Measurements from ENCODE around the gene TRIM28.

Gene TRIM28

GRCh38 chr19:58510084-58510862 lies 33.6 kb upstream of the TRIM28 start:
- Histone ChIP-seq H2AFZ (ENCODE audit: insufficient read depth, low read length, poor library complexity) (no peak overlapping the region), H3K18ac (ENCODE audit: low read length) (no peak overlapping the region), H3K4me1 (ENCODE audit: control insufficient read depth in 1 of 2, insufficient read depth in 2 of 2, low read length in 2 of 2) (peaks cover 5 to 7% of the 10 kb centered on the region in 2 experiments), H3K4me3 (ENCODE audit: low read depth, low read length) (no peak overlapping the region), H2BK12ac (ENCODE audit: low read length) (no peak overlapping the region), H3K4me2 (ENCODE audit: low read length) (no peak overlapping the region), H3K79me2 (ENCODE audit: control insufficient read depth, insufficient read depth, low read length, poor library complexity) (peaks cover 4% of the 10 kb centered on the region), H3K79me1 (ENCODE audit: low read length) (peaks cover 2% of the 10 kb centered on the region), H3K9ac (ENCODE audit: low read length) (no peak overlapping the region), H4K91ac (ENCODE audit: low read depth, low read length) (no peak overlapping the region), H4K8ac (ENCODE audit: low read depth, low read length) (no peak overlapping the region), H3K27ac (ENCODE audit: low read depth, low read length) (no peak overlapping the region), H3K27me3 (ENCODE audit: insufficient read depth, low read length) (no peaks in the 10 kb centered on the region), H3K14ac (ENCODE audit: low read length) (no peak overlapping the region), H3K23ac (ENCODE audit: low read length) (no peak overlapping the region), H3K36me3 (ENCODE audit: control insufficient read depth in 1 of 2, insufficient read depth in 2 of 2, low read length in 2 of 2) (peaks cover 6 to 9% of the 10 kb centered on the region in 2 experiments), H2BK5ac (ENCODE audit: low read depth, low read length, poor library complexity) (no peak overlapping the region), H3K4ac (ENCODE audit: low read depth, low read length) (no peak overlapping the region), H3K9me3 (ENCODE audit: insufficient read depth, low read depth, low read length) (no peaks in the 10 kb centered on the region), H2BK120ac (ENCODE audit: insufficient read depth, low read length, poor library complexity) (no peak overlapping the region), H2AK5ac (ENCODE audit: low read length) (no peak overlapping the region), H4K12ac (ENCODE audit: low read depth, low read length) (no peak overlapping the region)
- no CpG with 5 or more reads among the region's 8 CpGs for WGBS (ENCODE audit: extremely low coverage, insufficient coverage, insufficient read length)
- no peak for DNase-seq

- Histone ChIP-seq H2AFZ (ENCODE audit: insufficient read depth, low read length, poor library complexity) (no peak within 1 kb of the TSS), H3K4me1 (ENCODE audit: control insufficient read depth in 1 of 2, insufficient read depth in 2 of 2, low read length in 2 of 2) (peaks cover 5 to 7% of the 10 kb centered on the region in 2 experiments), H3K14ac (ENCODE audit: low read length) (no peak within 1 kb of the TSS), H2BK5ac (ENCODE audit: low read depth, low read length, poor library complexity) (no peak within 1 kb of the TSS), H2AK5ac (ENCODE audit: low read length) (no peak within 1 kb of the TSS), H4K12ac (ENCODE audit: low read depth, low read length) (no peak within 1 kb of the TSS), H4K8ac (ENCODE audit: low read depth, low read length) (no peak within 1 kb of the TSS), H2BK120ac (ENCODE audit: insufficient read depth, low read length, poor library complexity) (no peak within 1 kb of the TSS), H3K23ac (ENCODE audit: low read length) (no peak within 1 kb of the TSS), H3K18ac (ENCODE audit: low read length) (no peak within 1 kb of the TSS), H3K79me2 (ENCODE audit: control insufficient read depth, insufficient read depth, low read length, poor library complexity) (peaks cover 4% of the 10 kb centered on the region), H3K27ac (ENCODE audit: low read depth, low read length) (no peak within 1 kb of the TSS), H3K4me2 (ENCODE audit: low read length) (no peak within 1 kb of the TSS), H3K4me3 (ENCODE audit: low read depth, low read length) (peak within 1 kb of the TSS; percentile 21), H3K9me3 (ENCODE audit: insufficient read depth, low read depth, low read length) (no peaks in the 10 kb centered on the region), H3K27me3 (ENCODE audit: insufficient read depth, low read length) (no peaks in the 10 kb centered on the region), H2BK12ac (ENCODE audit: low read length) (no peak within 1 kb of the TSS), H3K36me3 (ENCODE audit: control insufficient read depth in 1 of 2, insufficient read depth in 2 of 2, low read length in 2 of 2) (peaks cover 17 to 19% of the 10 kb centered on the region in 2 experiments), H3K9ac (ENCODE audit: low read length) (no peak within 1 kb of the TSS), H3K79me1 (ENCODE audit: low read length) (peaks cover 2% of the 10 kb centered on the region), H4K91ac (ENCODE audit: low read depth, low read length) (no peak within 1 kb of the TSS), H3K4ac (ENCODE audit: low read depth, low read length) (no peak within 1 kb of the TSS)
- no CpG with 5 or more reads among the region's 25 CpGs for WGBS (ENCODE audit: extremely low coverage, insufficient coverage, insufficient read length)
- DNase-seq, result no peak
These were observed 32.3 kb upstream of the TRIM28 start, which contains the start of gene SLC27A5 for GRCh38 chr19:58511353-58512208. Gene SLC27A5, minus strand, starts transcription at chr19:58511992. Its CDS starts 37 bp downstream, at chr19:58511955.

- no peak for DNase-seq
- Histone ChIP-seq H2AK5ac (ENCODE audit: low read length) (no peak overlapping the region), H3K27me3 (ENCODE audit: insufficient read depth, low read length) (no peaks in the 10 kb centered on the region), H3K79me1 (ENCODE audit: low read length) (peaks cover 2% of the 10 kb centered on the region), H3K9me3 (ENCODE audit: insufficient read depth, low read depth, low read length) (no peaks in the 10 kb centered on the region), H3K9ac (ENCODE audit: low read length) (no peak overlapping the region), H3K36me3 (ENCODE audit: control insufficient read depth in 1 of 2, insufficient read depth in 2 of 2, low read length in 2 of 2) (peaks cover 28 to 30% of the 10 kb centered on the region in 2 experiments), H2BK12ac (ENCODE audit: low read length) (no peak overlapping the region), H2AFZ (ENCODE audit: insufficient read depth, low read length, poor library complexity) (no peak overlapping the region), H4K12ac (ENCODE audit: low read depth, low read length) (no peak overlapping the region), H3K27ac (ENCODE audit: low read depth, low read length) (no peak overlapping the region), H3K14ac (ENCODE audit: low read length) (no peak overlapping the region), H3K4me2 (ENCODE audit: low read length) (no peak overlapping the region), H3K4me3 (ENCODE audit: low read depth, low read length) (no peak overlapping the region), H3K23ac (ENCODE audit: low read length) (no peak overlapping the region), H3K4me1 (ENCODE audit: control insufficient read depth in 1 of 2, insufficient read depth in 2 of 2, low read length in 2 of 2) (peaks cover 8 to 11% of the 10 kb centered on the region in 2 experiments), H2BK120ac (ENCODE audit: insufficient read depth, low read length, poor library complexity) (no peak overlapping the region), H4K8ac (ENCODE audit: low read depth, low read length) (peak overlapping the region; percentile 83), H4K91ac (ENCODE audit: low read depth, low read length) (no peak overlapping the region), H2BK5ac (ENCODE audit: low read depth, low read length, poor library complexity) (no peak overlapping the region), H3K4ac (ENCODE audit: low read depth, low read length) (no peak overlapping the region), H3K18ac (ENCODE audit: low read length) (no peak overlapping the region), H3K79me2 (ENCODE audit: control insufficient read depth, insufficient read depth, low read length, poor library complexity) (peaks cover 10% of the 10 kb centered on the region)
- WGBS (ENCODE audit: extremely low coverage, insufficient coverage, insufficient read length), result no CpG with 5 or more reads among the region's 10 CpGs
These were observed 30.6 kb upstream of the TRIM28 start for GRCh38 chr19:58513213-58513693.

DNA sequence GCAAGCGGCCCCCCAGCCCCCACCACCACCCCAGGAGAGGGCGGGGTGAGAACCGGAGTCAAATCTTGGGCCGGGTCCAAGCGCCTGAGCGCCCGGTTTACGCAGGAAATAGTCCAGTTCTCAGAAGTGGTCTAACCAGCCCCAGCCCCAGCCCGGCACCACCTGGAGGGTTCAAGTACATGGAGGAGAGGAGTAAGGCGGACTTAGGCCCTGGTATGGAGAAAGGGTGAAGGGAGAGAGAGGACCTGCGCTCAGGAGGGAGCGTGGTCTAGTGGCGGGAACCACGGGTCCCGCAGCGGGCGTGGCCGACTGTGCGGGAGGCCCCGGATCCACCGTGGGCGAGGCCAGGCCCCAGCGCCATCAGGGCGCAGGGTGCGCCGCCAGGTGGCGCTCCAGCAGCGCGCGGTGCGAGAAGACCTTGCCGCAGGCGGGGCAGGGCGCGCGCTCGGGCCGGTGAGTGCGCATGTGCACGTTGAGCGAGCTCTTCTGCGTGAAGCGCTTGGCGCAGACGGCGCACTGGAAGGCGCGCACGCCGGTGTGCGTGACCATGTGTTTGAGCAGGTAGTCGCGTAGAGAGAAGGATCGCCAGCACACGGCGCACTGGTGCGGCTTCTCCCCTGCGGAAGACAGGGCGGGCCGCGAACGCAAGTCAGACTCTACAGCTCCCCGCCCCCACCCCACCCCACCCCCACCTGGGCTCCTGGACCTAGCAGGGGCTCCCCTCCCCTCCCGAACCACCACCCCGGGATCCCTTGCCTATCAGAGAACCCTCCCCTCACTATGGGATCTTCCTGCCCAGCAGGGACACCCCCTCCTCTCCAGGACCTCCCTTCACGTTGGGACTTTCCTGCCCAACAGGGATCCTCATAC lies 29.9 kb upstream of the TRIM28 start:
- Histone ChIP-seq H3K36me3 (ENCODE audit: control insufficient read depth in 1 of 2, insufficient read depth in 2 of 2, low read length in 2 of 2) (peaks cover 26 to 30% of the 10 kb centered on the region in 2 experiments), H4K12ac (ENCODE audit: low read depth, low read length) (peak overlapping the region; percentile 78), H3K4me3 (ENCODE audit: low read depth, low read length) (peak overlapping the region; percentile 62), H3K4me2 (ENCODE audit: low read length) (peak overlapping the region; percentile 50), H3K79me1 (ENCODE audit: low read length) (peaks cover 5% of the 10 kb centered on the region), H4K91ac (ENCODE audit: low read depth, low read length) (peak overlapping the region; percentile 81), H3K27me3 (ENCODE audit: insufficient read depth, low read length) (no peaks in the 10 kb centered on the region), H4K8ac (ENCODE audit: low read depth, low read length) (peak overlapping the region; percentile 83), H2AFZ (ENCODE audit: insufficient read depth, low read length, poor library complexity) (peak overlapping the region; percentile 58), H2BK12ac (ENCODE audit: low read length) (no peak overlapping the region), H2AK5ac (ENCODE audit: low read length) (peak overlapping the region; percentile 51), H3K79me2 (ENCODE audit: control insufficient read depth, insufficient read depth, low read length, poor library complexity) (peaks cover 16% of the 10 kb centered on the region), H3K4me1 (ENCODE audit: control insufficient read depth in 1 of 2, insufficient read depth in 2 of 2, low read length in 2 of 2) (peaks cover 13 to 16% of the 10 kb centered on the region in 2 experiments), H3K18ac (ENCODE audit: low read length) (peak overlapping the region; percentile 68), H3K9me3 (ENCODE audit: insufficient read depth, low read depth, low read length) (no peaks in the 10 kb centered on the region), H3K4ac (ENCODE audit: low read depth, low read length) (no peak overlapping the region), H3K23ac (ENCODE audit: low read length) (no peak overlapping the region), H3K14ac (ENCODE audit: low read length) (peak overlapping the region; percentile 57), H3K27ac (ENCODE audit: low read depth, low read length) (no peak overlapping the region), H2BK120ac (ENCODE audit: insufficient read depth, low read length, poor library complexity) (no peak overlapping the region), H3K9ac (ENCODE audit: low read length) (peak overlapping the region; percentile 67), H2BK5ac (ENCODE audit: low read depth, low read length, poor library complexity) (peak overlapping the region; percentile 5)
- peak; percentile 90 to 98 for DNase-seq
- whole genome bisulfite sequencing (ENCODE audit: extremely low coverage, insufficient coverage, insufficient read length), result no CpG with 5 or more reads among the region's 66 CpGs

All from trophoblast cell (in vitro differentiated cells and primary cell).